Erythroblast (primary cell): ENCODE results near the gene HPN.

ENCODE experiments used
- GATA1 ChIP-seq: IDR thresholded peaks from 2 replicates; pipeline ENCODE4 v1.6.1; 2011; ENCODE audit warnings: low read depth, mild to moderate bottlenecking, control low read depth, low read length, moderate library complexity
- POLR2A ChIP-seq: IDR thresholded peaks from 2 replicates; pipeline ENCODE4 v1.6.1; 2011; ENCODE audit warnings: mild to moderate bottlenecking, low read length

- TF ChIP-seq POLR2A (no peak), GATA1 (no peak)
Measured at GRCh38 chr19:35009424-35010415, 31.8 kb upstream of the HPN start.
